ENCODE results near the gene DGUOK.

DGUOK gene

DNA sequence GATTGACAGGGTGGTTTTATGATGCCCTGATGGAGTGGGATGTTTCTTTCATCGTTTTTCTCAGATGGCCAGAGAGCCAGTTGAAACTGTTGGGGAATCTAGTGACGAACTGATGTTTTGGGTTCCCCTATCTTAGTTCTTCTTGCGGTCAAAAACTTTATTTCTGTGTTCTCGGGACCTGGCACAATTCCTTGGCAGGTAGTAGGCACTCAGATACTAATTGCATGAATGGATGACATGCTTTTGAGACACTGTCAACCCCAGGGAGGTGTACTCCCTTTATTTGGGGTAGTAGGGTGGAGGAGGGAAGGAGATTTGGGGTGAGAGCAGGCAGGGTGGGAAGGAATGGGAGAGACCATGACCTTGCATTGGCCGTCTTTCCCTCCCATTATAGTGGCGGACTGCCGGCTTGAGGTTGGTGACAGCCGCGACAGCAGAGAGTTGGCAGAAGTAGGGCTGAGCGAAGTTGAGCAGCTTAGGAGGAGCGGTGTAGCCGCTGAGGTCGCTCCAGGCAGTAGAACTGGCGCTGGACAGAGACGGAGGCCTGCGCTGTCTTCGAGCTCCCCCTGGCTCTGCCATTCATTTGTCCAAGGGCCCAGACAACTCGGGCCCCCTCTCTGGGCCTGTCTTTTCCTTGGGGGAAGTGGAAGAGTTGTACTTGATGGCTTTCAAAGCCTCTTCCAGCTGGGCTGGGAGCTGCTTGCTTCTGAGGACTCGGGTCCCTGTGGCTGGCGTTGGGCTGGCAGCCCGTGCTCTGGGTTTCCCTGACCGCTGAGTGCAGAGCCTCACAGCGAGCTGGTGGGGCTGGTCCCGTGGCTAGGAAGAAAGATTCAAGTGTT, 60.6 kb downstream of the DGUOK start:
- no peak overlapping the region for H3K4me3 ChIP-seq (ENCODE audit: control insufficient read depth, low read depth, low read length)
- TF ChIP-seq, protein P1, sequence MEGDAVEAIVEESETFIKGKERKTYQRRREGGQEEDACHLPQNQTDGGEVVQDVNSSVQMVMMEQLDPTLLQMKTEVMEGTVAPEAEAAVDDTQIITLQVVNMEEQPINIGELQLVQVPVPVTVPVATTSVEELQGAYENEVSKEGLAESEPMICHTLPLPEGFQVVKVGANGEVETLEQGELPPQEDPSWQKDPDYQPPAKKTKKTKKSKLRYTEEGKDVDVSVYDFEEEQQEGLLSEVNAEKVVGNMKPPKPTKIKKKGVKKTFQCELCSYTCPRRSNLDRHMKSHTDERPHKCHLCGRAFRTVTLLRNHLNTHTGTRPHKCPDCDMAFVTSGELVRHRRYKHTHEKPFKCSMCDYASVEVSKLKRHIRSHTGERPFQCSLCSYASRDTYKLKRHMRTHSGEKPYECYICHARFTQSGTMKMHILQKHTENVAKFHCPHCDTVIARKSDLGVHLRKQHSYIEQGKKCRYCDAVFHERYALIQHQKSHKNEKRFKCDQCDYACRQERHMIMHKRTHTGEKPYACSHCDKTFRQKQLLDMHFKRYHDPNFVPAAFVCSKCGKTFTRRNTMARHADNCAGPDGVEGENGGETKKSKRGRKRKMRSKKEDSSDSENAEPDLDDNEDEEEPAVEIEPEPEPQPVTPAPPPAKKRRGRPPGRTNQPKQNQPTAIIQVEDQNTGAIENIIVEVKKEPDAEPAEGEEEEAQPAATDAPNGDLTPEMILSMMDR (IDR thresholded peaks at IDR 0.05; ENCODE audit: control insufficient read depth, insufficient read depth, low read depth, low read length, missing control alignments) = no peak
- DNase-seq (ENCODE audit: low read depth) = no peak

DNA sequence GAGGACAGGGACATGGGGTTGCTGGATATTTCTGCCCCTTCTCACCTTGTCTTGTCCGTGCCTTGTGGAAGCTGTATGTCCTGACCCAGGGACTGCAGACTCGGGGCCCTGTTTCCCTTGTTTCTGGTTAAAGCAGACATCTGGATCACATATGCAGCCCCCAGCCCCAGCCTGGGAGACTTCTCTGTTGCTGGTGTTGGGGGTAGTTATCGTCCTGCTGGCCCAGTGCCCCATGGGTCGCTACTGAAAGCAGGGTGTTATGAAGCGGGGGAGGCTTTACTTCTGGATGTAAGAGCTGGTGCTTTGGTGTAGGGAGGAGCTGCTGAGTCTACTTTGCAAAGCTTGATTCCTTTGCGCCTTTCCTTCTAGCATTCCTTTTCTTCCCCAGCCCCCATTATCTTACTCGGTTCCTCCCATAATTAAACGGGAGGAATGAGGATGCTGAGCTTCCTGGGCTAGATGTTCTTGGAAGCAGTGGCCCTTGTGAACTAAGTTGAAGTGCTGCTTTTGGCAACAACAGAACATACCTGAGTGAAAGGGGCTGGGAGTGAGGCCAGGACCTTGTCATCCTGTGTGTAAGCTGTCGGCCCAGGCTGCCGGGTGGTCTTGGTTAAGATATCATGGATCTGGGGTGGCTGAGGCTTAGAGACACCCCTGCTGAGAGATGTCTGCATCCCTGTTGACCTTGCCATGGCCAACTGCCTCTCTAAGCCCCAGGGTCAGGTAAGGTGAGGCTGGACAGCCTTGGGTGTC, 61.4 kb downstream of the DGUOK start:
- H3K4me3 ChIP-seq (ENCODE audit: control insufficient read depth, low read depth, low read length) = no peak overlapping the region
- TF ChIP-seq, protein P1 (IDR thresholded peaks at IDR 0.05; ENCODE audit: control insufficient read depth, insufficient read depth, low read depth, low read length, missing control alignments) = no peak
- no peak for DNase-seq (ENCODE audit: low read depth)

DNA sequence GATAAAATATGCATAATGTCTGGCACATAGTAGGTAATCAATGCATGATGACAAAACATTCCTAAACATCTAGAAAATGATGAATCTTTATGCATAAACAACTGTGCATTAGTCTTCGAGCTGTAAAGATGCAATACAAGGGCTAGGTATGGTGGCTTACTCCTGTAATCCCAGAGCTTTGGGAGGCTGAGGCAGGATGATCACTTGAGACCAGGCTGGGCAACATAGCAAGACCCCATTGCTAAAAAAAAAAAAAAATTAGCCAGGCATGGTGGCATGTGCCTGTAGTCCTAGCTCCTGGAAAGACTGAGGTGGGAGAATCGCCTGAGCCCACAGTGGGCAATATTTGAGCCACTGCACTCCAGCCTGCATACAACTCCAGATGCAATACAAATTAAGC, 63.3 kb downstream of the DGUOK start:
- TF ChIP-seq, protein P1 (IDR thresholded peaks at IDR 0.05; ENCODE audit: control insufficient read depth, insufficient read depth, low read depth, low read length, missing control alignments) = no peak
- no peak overlapping the region for H3K4me3 ChIP-seq (ENCODE audit: control insufficient read depth, low read depth, low read length)
- no peak for DNase-seq (ENCODE audit: low read depth)

DNA sequence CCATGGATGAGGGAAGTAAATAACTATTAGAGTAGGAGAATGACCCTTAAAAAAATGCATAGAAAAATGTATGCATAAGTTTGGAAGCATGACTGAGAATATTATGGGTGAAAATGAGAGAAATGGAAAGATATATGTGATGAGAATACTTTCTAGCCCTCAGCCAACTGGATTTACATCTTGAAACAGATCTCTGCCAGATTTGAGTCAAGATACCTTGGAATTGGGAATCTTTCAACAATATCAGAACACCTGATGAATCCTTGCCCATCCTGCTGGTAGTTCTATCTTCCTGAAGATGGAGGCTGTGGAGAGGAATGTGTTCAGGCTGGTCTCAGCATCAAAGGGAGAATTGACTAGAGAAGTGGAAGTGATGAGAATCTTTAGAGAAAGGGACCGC, 63.9 kb downstream of the DGUOK start:
- TF ChIP-seq, protein P1 (IDR thresholded peaks at IDR 0.05; ENCODE audit: control insufficient read depth, insufficient read depth, low read depth, low read length, missing control alignments) = no peak
- H3K4me3 ChIP-seq (ENCODE audit: control insufficient read depth, low read depth, low read length) = no peak overlapping the region
- no peak for DNase-seq (ENCODE audit: low read depth)

DNA sequence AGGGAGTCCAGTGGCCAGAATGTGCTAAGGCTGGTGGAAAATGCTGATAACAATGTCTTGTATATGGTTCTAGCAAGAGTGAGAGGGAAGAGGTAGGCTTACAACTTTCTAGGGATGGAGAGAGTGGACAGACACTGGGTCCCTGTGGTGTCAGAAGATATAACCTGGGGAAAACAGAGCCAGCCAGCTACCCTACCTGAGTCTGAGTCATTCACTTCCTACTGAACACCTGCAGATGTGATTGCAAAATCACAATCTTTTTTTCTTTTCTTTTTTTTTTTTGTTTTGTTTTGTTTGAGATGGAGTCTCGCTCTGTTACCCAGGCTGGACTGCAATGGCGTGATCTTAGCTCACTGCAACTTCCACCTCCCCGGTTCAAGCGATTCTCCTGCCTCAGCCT, 65.4 kb downstream of the DGUOK start:
- TF ChIP-seq, protein P1 (IDR thresholded peaks at IDR 0.05; ENCODE audit: control insufficient read depth, insufficient read depth, low read depth, low read length, missing control alignments) = no peak
- H3K4me3 ChIP-seq (ENCODE audit: control insufficient read depth, low read depth, low read length) = no peak overlapping the region
- no peak for DNase-seq (ENCODE audit: low read depth)

DNA sequence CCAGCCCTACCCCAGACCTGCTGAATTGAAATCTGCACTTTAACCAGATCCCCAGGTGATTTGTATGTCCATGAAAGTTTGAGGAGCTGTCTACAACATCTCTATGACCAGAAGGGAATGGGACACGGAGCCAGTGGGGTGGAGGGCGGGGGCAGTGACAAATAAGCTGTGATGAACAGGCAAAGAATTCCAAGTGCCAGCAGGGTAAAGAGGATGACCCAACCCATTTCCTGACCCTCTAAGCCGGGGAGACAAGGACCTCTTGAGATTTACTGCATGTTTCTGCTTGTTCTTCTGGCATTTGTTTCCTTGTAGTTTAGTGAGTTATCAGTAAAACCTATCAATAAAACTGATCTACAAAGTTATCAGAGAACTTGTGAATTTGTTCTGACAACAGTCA, 66.7 kb downstream of the DGUOK start:
- no peak overlapping the region for H3K4me3 ChIP-seq (ENCODE audit: control insufficient read depth, low read depth, low read length)
- no peak for DNase-seq (ENCODE audit: low read depth)
- TF ChIP-seq, protein P1 (IDR thresholded peaks at IDR 0.05; ENCODE audit: control insufficient read depth, insufficient read depth, low read depth, low read length, missing control alignments) = no peak

Data from AG09309 (cell line).